H1 (cell line): ENCODE results near the gene SEL1L. TPM values are rescaled to one million over a fixed set of nuclear protein-coding genes. Genes with fewer than 3 reads are reported as not detected.
A peak's percentile ranks its signal among the peaks of the same experiment; 100 is the strongest.

ENCODE experiments used
- CTCF ChIA-PET: fragments of 300-600 bp; sonication (Branson Sonifier 250); formaldehyde crosslinking; loops from one replicate; lab custom pipeline; 2021; ENCODE audit not compliant: partially characterized antibody; lab: Charles Lee
- POLR2A ChIA-PET: fragments of 300-600 bp; sonication (Branson Sonifier 250); formaldehyde crosslinking; loops from one replicate; lab custom pipeline; 2021; ENCODE audit warnings: inconsistent platforms; ENCODE audit not compliant: partially characterized antibody; lab: Charles Lee
- DNase-seq, 2 experiments: peaks; one replicate each; pipeline versions ENCODE4 v3.0.0 to v3.0.0-alpha.2; 2010 to 2022; ENCODE audit warnings: low spot score in 2 of 2, low read depth in 1 of 2, mixed read lengths in 1 of 2
- FAIRE-seq: peaks from 2 replicates; lab custom pipeline; 2011; peaks lifted over from hg19 to GRCh38; lab: Jason Lieb, UNC
- H2AFZ ChIP-seq: 2 replicates; pipeline ENCODE4 v1.8.1; 2012; ENCODE audit warnings: low read length, inconsistent platforms
- H2AK5ac ChIP-seq: 2 replicates; pipeline ENCODE4 v1.6.1; 2013; ENCODE audit warnings: low read depth, low read length
- H2BK120ac ChIP-seq: replicated peaks from 2 replicates; pipeline ENCODE3; 2013; ENCODE audit warnings: low read depth, low read length, inconsistent platforms
- H2BK12ac ChIP-seq: 2 replicates; pipeline ENCODE4 v1.6.1; 2013; ENCODE audit warnings: low read depth, low read length
- H2BK15ac ChIP-seq: 2 replicates; pipeline ENCODE4 v1.6.1; 2013; ENCODE audit warnings: low read length
- H2BK20ac ChIP-seq: 2 replicates; pipeline ENCODE4 v1.6.1; 2013; ENCODE audit warnings: low read length
- H2BK5ac ChIP-seq: 2 replicates; pipeline ENCODE4 v1.6.1; 2013; ENCODE audit warnings: low read depth, low read length
- H3K14ac ChIP-seq: 2 replicates; pipeline ENCODE4 v1.6.1; 2013; ENCODE audit warnings: inconsistent platforms; ENCODE audit not compliant: insufficient read length
- H3K18ac ChIP-seq: 2 replicates; pipeline ENCODE4 v1.6.1; 2013; ENCODE audit warnings: low read length; ENCODE audit errors: extremely low read depth
- H3K23ac ChIP-seq: 2 replicates; pipeline ENCODE4 v1.6.1; 2013; ENCODE audit warnings: inconsistent platforms; ENCODE audit not compliant: insufficient read length
- H3K23me2 ChIP-seq: 2 replicates; pipeline ENCODE4 v1.6.1; 2013; ENCODE audit warnings: low read depth, low read length
- H3K27ac ChIP-seq: 2 replicates; pipeline ENCODE4 v1.6.1; 2011; ENCODE audit warnings: low read depth, low read length, inconsistent platforms
- H3K27me3 ChIP-seq, 4 experiments: replicated peaks in 1 of 4; 1 replicate in 1 of 4; 2 replicates in 3 of 4; pipeline versions ENCODE4 v1.6.1 to v1.8.1; 2011 to 2013; ENCODE audit warnings: low read length in 3 of 4, mild to moderate bottlenecking in 3 of 4, inconsistent platforms in 2 of 4, mixed read lengths in 2 of 4, moderate library complexity in 1 of 4; ENCODE audit not compliant: control insufficient read depth in 3 of 4, insufficient read depth in 3 of 4; ENCODE audit errors: extremely low read depth in 1 of 4
- H3K36me3 ChIP-seq, 4 experiments: 2 replicates each; pipeline versions ENCODE4 v1.6.1 to v1.8.1; 2011 to 2013; ENCODE audit warnings: mild to moderate bottlenecking in 4 of 4, low read length in 3 of 4, moderate library complexity in 2 of 4, control low read depth in 1 of 4, inconsistent platforms in 1 of 4; ENCODE audit not compliant: insufficient read depth in 4 of 4, control insufficient read depth in 2 of 4
- H3K4ac ChIP-seq: replicated peaks from 2 replicates; pipeline ENCODE3; 2013; ENCODE audit warnings: low read length, low read depth, mixed read lengths, inconsistent platforms; ENCODE audit not compliant: insufficient read length
- H3K4me1 ChIP-seq, 4 experiments: replicated peaks in 1 of 4; 1 replicate in 1 of 4; 2 replicates in 3 of 4; pipeline versions ENCODE4 v1.6.1 to v1.8.1; 2011 to 2013; ENCODE audit warnings: low read length in 3 of 4, inconsistent platforms in 2 of 4, mixed read lengths in 1 of 4; ENCODE audit not compliant: insufficient read depth in 4 of 4, control insufficient read depth in 3 of 4
- H3K4me2 ChIP-seq, 2 experiments: 2 replicates each; pipeline versions ENCODE4 v1.6.1 to v1.8.1; 2011 to 2013; ENCODE audit warnings: low read depth in 2 of 2, low read length in 2 of 2, control low read depth in 1 of 2, inconsistent platforms in 1 of 2, mild to moderate bottlenecking in 1 of 2; ENCODE audit not compliant: insufficient read depth in 1 of 2
- H3K4me3 ChIP-seq, 4 experiments: fragments of 200-600, 300-600 bp in 1 of 4; sonication (generic), shearing (Covaris generic), sonication (Bioruptor Twin) in 1 of 4; 2 replicates each; pipeline versions ENCODE4 v1.5.1 to v1.8.1; 2011 to 2016; ENCODE audit warnings: low read length in 4 of 4, low read depth in 3 of 4, control low read depth in 2 of 4, inconsistent platforms in 2 of 4, mild to moderate bottlenecking in 2 of 4, mixed read lengths in 1 of 4, moderate library complexity in 1 of 4; ENCODE audit not compliant: insufficient read depth in 2 of 4; ENCODE audit errors: extremely low read depth in 1 of 4
- H3K56ac ChIP-seq: replicated peaks from 2 replicates; pipeline ENCODE3; 2013; ENCODE audit warnings: low read depth, mild to moderate bottlenecking, mixed read lengths, low read length, inconsistent platforms; ENCODE audit not compliant: insufficient read length
- H3K79me1 ChIP-seq: 2 replicates; pipeline ENCODE4 v1.6.1; 2013; ENCODE audit warnings: low read depth, low read length, control low read depth
- H3K79me2 ChIP-seq, 2 experiments: 2 replicates each; pipeline versions ENCODE4 v1.6.1 to v1.8.1; 2012 to 2013; ENCODE audit warnings: low read length in 2 of 2, mild to moderate bottlenecking in 2 of 2, inconsistent platforms in 1 of 2; ENCODE audit not compliant: insufficient read depth in 2 of 2, control insufficient read depth in 1 of 2
- H3K9ac ChIP-seq, 4 experiments: replicated peaks in 1 of 4; 1 replicate in 1 of 4; 2 replicates in 3 of 4; pipeline versions ENCODE4 v1.6.1 to v1.8.1; 2011 to 2013; ENCODE audit warnings: low read depth in 3 of 4, low read length in 3 of 4, control low read depth in 2 of 4, mild to moderate bottlenecking in 2 of 4, moderate library complexity in 2 of 4, inconsistent platforms in 1 of 4; ENCODE audit errors: extremely low read depth in 1 of 4
- H3K9me3 ChIP-seq, 2 experiments: 2 replicates each; pipeline versions ENCODE4 v1.6.1 to v1.8.1; 2012 to 2013; ENCODE audit warnings: mild to moderate bottlenecking in 2 of 2, moderate library complexity in 2 of 2, control low read depth in 1 of 2, inconsistent platforms in 1 of 2, low read depth in 1 of 2, low read length in 1 of 2, mixed read lengths in 1 of 2; ENCODE audit not compliant: insufficient read depth in 2 of 2
- H4K20me1 ChIP-seq, 2 experiments: replicated peaks in 1 of 2; 2 replicates each; pipeline versions ENCODE3 to v1.8.1; 2011 to 2013; ENCODE audit warnings: inconsistent platforms in 2 of 2, low read length in 2 of 2, mild to moderate bottlenecking in 1 of 2; ENCODE audit not compliant: insufficient read depth in 2 of 2, control insufficient read depth in 1 of 2
- H4K5ac ChIP-seq: 2 replicates; pipeline ENCODE4 v1.6.1; 2013; ENCODE audit warnings: low read length, low read depth, mixed read lengths, inconsistent platforms; ENCODE audit not compliant: insufficient read length
- H4K8ac ChIP-seq: 2 replicates; pipeline ENCODE4 v1.8.0; 2013; ENCODE audit warnings: mild to moderate bottlenecking, moderate library complexity, low read length, inconsistent platforms; ENCODE audit not compliant: insufficient read depth; ENCODE audit errors: extremely low read depth
- H4K91ac ChIP-seq: replicated peaks from 2 replicates; pipeline ENCODE3; 2013; ENCODE audit warnings: low read length, mixed read lengths, inconsistent platforms; ENCODE audit not compliant: insufficient read length
- BCL11A ChIP-seq, 2 experiments: IDR thresholded peaks; one replicate each; pipeline ENCODE4 v1.6.1; 2011; ENCODE audit warnings: low read depth in 2 of 2, low read length in 2 of 2, mild to moderate bottlenecking in 2 of 2
- CBX5 ChIP-seq: fragments of 300-800, 300-1000 bp; sonication (generic); IDR thresholded peaks from 2 replicates; pipeline ENCODE4 v1.7.1; 2016; ENCODE audit warnings: antibody characterized with exemption, low read length, low read depth
- CHD2 ChIP-seq: IDR thresholded peaks from 2 replicates; pipeline ENCODE4 v1.6.1; 2012; ENCODE audit warnings: low read length, improper control_type of control experiment
- HDAC6 ChIP-seq: IDR thresholded peaks from one replicate; pipeline ENCODE4 v1.7.1; 2012; ENCODE audit warnings: low read depth, mild to moderate bottlenecking, inconsistent platforms, low read length, moderate library complexity
- MAFK ChIP-seq: IDR thresholded peaks from 2 replicates; pipeline ENCODE4 v1.6.1; 2012; ENCODE audit warnings: low read depth, mild to moderate bottlenecking, improper control_type of control experiment, low read length
- PHF8 ChIP-seq: fragments of 200-600 bp; sonication (generic); conservative IDR thresholded peaks from 2 replicates; pipeline ENCODE4 v1.7.1; 2012; ENCODE audit warnings: low read depth, mild to moderate bottlenecking, inconsistent platforms, low read length, moderate library complexity
- POU5F1 ChIP-seq: IDR thresholded peaks from 2 replicates; pipeline ENCODE4 v1.6.1; 2011; ENCODE audit warnings: low read depth, mild to moderate bottlenecking, low read length, moderate library complexity
- RAD21 ChIP-seq, 2 experiments: IDR thresholded peaks in 1 of 2; conservative IDR thresholded peaks in 1 of 2; 2 replicates each; pipeline ENCODE4 v1.6.1; 2011; ENCODE audit warnings: low read depth in 2 of 2, low read length in 2 of 2, improper control_type of control experiment in 1 of 2, inconsistent platforms in 1 of 2, mild to moderate bottlenecking in 1 of 2, moderate library complexity in 1 of 2
- TAF1 ChIP-seq: IDR thresholded peaks from 2 replicates; pipeline ENCODE4 v1.6.1; 2011; ENCODE audit warnings: mild to moderate bottlenecking, low read depth, low read length
- TAF7 ChIP-seq: optimal IDR thresholded peaks from 2 replicates; pipeline ENCODE3; 2011; ENCODE audit warnings: low read depth, mild to moderate bottlenecking, inconsistent platforms, low read length, moderate library complexity, borderline replicate concordance
- ZNF274 ChIP-seq: IDR thresholded peaks from 2 replicates; pipeline ENCODE4 v1.7.0; 2012; ENCODE audit warnings: low read length, borderline replicate concordance; ENCODE audit errors: extremely low read depth
- WGBS, 2 experiments: shearing (Covaris generic) in 1 of 2; methylation state at CpG; one replicate each; pipeline versions ENCODE4 v1.1.6 to v1.1.7; 2013 to 2015; ENCODE audit warnings: low lambda C conversion rate in 2 of 2, mixed read lengths in 2 of 2, inconsistent platforms in 1 of 2, low coverage in 1 of 2, missing lambda C conversion rate in 1 of 2; ENCODE audit not compliant: insufficient replicate concordance in 2 of 2, insufficient coverage in 1 of 2, insufficient read length in 1 of 2; ENCODE audit errors: extremely low coverage in 1 of 2, missing lambda C conversion rate in 1 of 2; 5-methylcytosine and 5-hydroxymethylcytosine counted together
- polyA plus RNA-seq, 7 experiments: library from polyadenylated mRNA; depleted of rRNA in 3 of 7; stranded (reverse) in 5 of 7; unstranded in 2 of 7; fragments of >200 nt in 5 of 7; fragments of 200-250 nt in 2 of 7; gene quantifications; 1 replicate in 5 of 7; 2 replicates in 1 of 7; 4 replicates in 1 of 7; pipeline versions ENCODE4 v1.2.1 to v1.2.3, GENCODE V29; 2011 to 2013; ENCODE audit warnings: missing spikeins in 2 of 7, mixed read lengths in 2 of 7
- total RNA-seq: library from RNA; stranded (reverse); fragmentation: NEBNext Ultra II Directional; extraction: Animal tissue kit (Norgen Biotek cat#: 25700); gene quantifications from 2 replicates; pipeline ENCODE4 v1.2.1, GENCODE V29; 2021
- TF ChIP-seq, protein P1 (sequence below): IDR thresholded peaks from 2 replicates; pipeline ENCODE4 v1.6.1; 2012; ENCODE audit warnings: inconsistent platforms
- TF ChIP-seq, protein P2 (sequence below): IDR thresholded peaks from 2 replicates; pipeline ENCODE4 v1.6.1; 2012; ENCODE audit warnings: inconsistent platforms

SEL1L gene
- total and polyA plus RNA-seq, 2 of the 8 experiments (the other 6 are each of a cell fraction or from before 2014, with no cell fraction given): 4.3 to 34.9 TPM

DNA sequence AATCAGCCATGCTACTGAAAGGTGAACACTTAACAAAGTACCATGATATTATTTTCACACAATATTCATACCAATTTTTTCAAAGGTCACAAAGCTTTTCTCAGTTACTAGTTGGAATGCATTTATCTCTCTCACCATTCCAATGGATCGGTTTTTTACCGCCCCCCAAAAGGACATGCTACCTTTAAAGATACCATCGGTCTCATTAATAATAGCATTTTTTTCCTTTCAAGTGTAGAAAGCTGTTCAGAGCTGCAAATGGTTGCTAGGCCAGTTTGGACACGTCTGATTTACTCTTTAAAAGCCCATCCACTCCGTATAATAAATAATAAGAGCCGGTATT is 98.6 kb downstream of the SEL1L start:
- Histone ChIP-seq H3K4me2 (peak overlapping the region; percentile 74 to 98), H2AK5ac (no peak overlapping the region), H3K18ac (no peak overlapping the region), H3K23me2 (peaks cover 13% of the 10 kb centered on the region), H2AFZ (no peak overlapping the region), H4K5ac (no peak overlapping the region), H3K36me3 (no peaks in the 10 kb centered on the region; a peak in 1 of 8 replicates), H3K4me3 (peak overlapping the region; percentile 50 to 86 (median 75); a peak in 7 of 8 replicates), H2BK15ac (no peak overlapping the region), H3K27ac (no peak overlapping the region), H3K14ac (no peak overlapping the region), H2BK120ac (no peak overlapping the region), H3K56ac (no peak overlapping the region), H2BK12ac (no peak overlapping the region), H3K79me2 (peaks cover 0 to 49% of the 10 kb centered on the region in 2 experiments; a peak in 2 of 4 replicates), H3K9me3 (no peaks in the 10 kb centered on the region), H4K20me1 (peaks cover 0 to 2% of the 10 kb centered on the region in 2 experiments), H3K23ac (no peak overlapping the region), H3K9ac (peak overlapping the region in 1 of 4 experiments; percentile 52; a peak in 2 of 7 replicates), H2BK5ac (no peak overlapping the region), H3K4ac (no peak overlapping the region), H4K91ac (no peak overlapping the region), H3K79me1 (peaks cover 7% of the 10 kb centered on the region; the same call in 1 of the 2 replicates), H3K27me3 (peaks cover 1 to 14% (median 9%) of the 10 kb centered on the region in 4 experiments; a peak in 6 of 7 replicates), H3K4me1 (peaks cover 7 to 22% (median 13%) of the 10 kb centered on the region in 4 experiments), H4K8ac (no peak overlapping the region), H2BK20ac (no peak overlapping the region)
- ChIA-PET CTCF (interaction anchor here (0.7 to 2.7 kb wide), 10 partner anchors 8 to 264 kb away, joined by 3 to 13 read pairs (median 4); no protein-coding TSS in a partner anchor), POLR2A (interaction anchor here (1.0 to 2.2 kb wide), 9 partner anchors 11 to 218 kb away, joined by 3 to 12 read pairs (median 3); partner anchors contain the start of gene GTF2A1)
- DNase-seq: no peak
- WGBS, 2 experiments: 4% methylated on average over 6 of the region's 6 CpGs; no CpG with 5 or more reads in 1 of the 2 experiments
- FAIRE-seq: no peak
- TF ChIP-seq POU5F1 (no peak), PHF8 (no peak), TAF7 (no peak), BCL11A (IDR thresholded peaks at IDR 0.05; ENCODE audit: low read depth in 2 of 2, low read length in 2 of 2) (no peak), RAD21 (IDR thresholded peaks at IDR 0.05 in 1 of 2, conservative IDR thresholded peaks at IDR 0.05 in 1 of 2; ENCODE audit: low read depth in 2 of 2, low read length in 2 of 2) (no peak), HDAC6 (no peak), TAF1 (no peak), CBX5 (no peak), MAFK (no peak), CHD2 (no peak), ZNF274 (no peak)
- TF ChIP-seq, protein P1, sequence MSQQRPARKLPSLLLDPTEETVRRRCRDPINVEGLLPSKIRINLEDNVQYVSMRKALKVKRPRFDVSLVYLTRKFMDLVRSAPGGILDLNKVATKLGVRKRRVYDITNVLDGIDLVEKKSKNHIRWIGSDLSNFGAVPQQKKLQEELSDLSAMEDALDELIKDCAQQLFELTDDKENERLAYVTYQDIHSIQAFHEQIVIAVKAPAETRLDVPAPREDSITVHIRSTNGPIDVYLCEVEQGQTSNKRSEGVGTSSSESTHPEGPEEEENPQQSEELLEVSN: no peak
- TF ChIP-seq, protein P2, sequence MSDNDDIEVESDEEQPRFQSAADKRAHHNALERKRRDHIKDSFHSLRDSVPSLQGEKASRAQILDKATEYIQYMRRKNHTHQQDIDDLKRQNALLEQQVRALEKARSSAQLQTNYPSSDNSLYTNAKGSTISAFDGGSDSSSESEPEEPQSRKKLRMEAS: no peak
